Rectal smooth muscle tissue (tissue), 1 donor: Measurements from ENCODE around the gene GAS2L1.
A peak's percentile ranks its signal among the peaks of the same experiment; 100 is the strongest.
"Not testable (repeated sequence)": the region's sequence is repeated elsewhere in the genome, so short reads cannot be mapped to it uniquely, and the experiment has no call there.

Source experiments
- H3K27ac ChIP-seq: one replicate; pipeline ENCODE4 v1.7.0; 2013; ENCODE audit warnings: low read depth, low read length, inconsistent platforms
- H3K27me3 ChIP-seq: one replicate; pipeline ENCODE4 v1.7.0; 2013; ENCODE audit warnings: low read length; ENCODE audit not compliant: control insufficient read depth, insufficient read depth
- H3K36me3 ChIP-seq: one replicate; pipeline ENCODE4 v1.7.0; 2013; ENCODE audit warnings: low read length; ENCODE audit not compliant: control insufficient read depth, insufficient read depth
- H3K4me1 ChIP-seq: one replicate; pipeline ENCODE4 v1.7.0; 2013; ENCODE audit warnings: low read length; ENCODE audit not compliant: control insufficient read depth, insufficient read depth
- H3K4me3 ChIP-seq: one replicate; pipeline ENCODE4 v1.7.0; 2013; ENCODE audit warnings: low read length
- H3K9ac ChIP-seq: one replicate; pipeline ENCODE4 v1.7.0; 2013; ENCODE audit warnings: low read length

GAS2L1 gene

DNA sequence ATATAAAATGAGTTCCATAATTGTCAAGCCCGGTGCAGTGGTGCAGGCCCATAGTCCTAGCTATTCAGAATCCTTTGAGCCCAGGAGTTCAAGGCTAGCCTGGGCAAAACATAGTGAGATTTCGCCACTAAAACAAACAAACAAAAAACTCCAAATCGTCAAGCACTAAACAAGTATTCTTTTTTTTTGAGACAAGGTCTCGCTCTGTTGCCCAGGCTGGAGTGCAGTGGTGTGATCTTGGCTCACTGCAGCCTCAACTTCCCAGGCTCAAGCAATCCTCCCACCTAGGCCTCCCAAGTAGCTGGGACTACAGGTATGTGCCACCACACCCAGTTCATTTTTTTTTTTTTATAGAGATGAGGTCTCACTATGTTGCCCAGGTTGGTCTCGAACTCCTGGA lies 38.4 kb downstream of the GAS2L1 start:
- not testable (repeated sequence) for H3K4me3 ChIP-seq, H3K9ac ChIP-seq, H3K27me3 ChIP-seq
- H3K36me3 ChIP-seq: peaks cover 55% of the 10 kb centered on the region
- H3K4me1 ChIP-seq: peaks cover 22% of the 10 kb centered on the region
- H3K27ac ChIP-seq: peak overlapping the region; percentile 69

DNA sequence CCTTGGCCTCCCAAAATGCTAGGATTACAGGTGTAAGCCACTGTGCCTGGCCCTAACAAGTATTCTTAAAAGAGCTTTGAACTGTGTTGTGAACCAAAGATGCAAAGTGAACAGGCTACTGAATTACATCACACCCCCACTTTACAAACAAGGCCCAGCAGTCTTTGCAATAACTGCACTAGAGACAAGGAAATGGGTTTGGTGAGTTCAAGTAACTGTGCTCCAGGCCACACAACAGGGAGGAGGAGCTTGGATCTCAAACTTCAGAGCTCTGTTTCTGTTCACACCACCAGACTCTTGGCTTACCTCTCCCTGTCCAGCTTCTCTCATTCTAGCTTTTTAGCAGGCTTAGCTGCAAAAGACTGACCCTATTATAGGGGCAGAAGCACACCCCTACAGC lies 39.5 kb downstream of the GAS2L1 start:
- H3K36me3 ChIP-seq: peaks cover 45% of the 10 kb centered on the region
- peaks cover 22% of the 10 kb centered on the region for H3K4me1 ChIP-seq
- no peak overlapping the region for H3K9ac ChIP-seq
- H3K27me3 ChIP-seq: no peaks in the 10 kb centered on the region
- no peak overlapping the region for H3K27ac ChIP-seq
- H3K4me3 ChIP-seq: no peak overlapping the region

DNA sequence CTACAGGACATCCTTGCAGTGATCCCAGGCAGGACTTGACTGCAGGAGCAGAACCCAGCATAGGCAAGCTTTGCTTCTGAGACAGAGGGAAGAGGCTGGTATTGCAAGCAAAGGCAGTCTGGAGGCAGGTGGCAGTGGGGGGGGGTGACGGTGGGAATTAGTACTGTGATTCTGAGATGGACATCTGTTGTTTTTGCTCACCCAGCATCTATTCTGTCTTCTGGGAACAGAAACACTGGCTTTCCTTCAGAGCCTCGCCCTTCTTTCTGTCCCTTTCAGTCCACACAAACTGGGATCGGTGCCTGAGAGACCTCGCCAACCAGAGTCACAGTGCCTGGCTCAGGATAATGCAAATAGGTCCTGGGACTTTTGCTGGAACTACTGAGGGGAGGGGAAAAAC lies 40.2 kb downstream of the GAS2L1 start:
- Histone ChIP-seq H3K4me3 (no peak overlapping the region), H3K9ac (no peak overlapping the region), H3K27ac (peak overlapping the region; percentile 38), H3K4me1 (peaks cover 22% of the 10 kb centered on the region), H3K36me3 (peaks cover 42% of the 10 kb centered on the region), H3K27me3 (no peaks in the 10 kb centered on the region)

DNA sequence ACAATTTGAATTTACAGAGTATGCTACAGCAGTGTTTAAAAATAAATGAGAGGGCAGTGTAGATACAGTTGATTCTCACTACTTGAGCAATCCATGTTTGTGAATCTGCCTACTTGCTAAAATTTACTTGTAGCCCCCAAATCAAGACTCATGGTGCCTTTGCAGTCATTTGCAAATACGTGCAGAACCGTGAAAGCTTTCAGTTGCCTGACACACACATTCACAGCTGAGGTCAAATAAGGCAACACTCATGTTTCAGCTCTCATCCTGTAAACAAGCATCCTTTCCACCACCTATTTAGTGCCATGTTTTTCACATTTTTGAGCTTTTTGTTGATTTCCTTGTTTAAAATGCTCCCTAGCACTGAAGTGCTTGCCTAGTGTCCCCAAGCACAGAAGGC lies 41.6 kb downstream of the GAS2L1 start:
- H3K27ac ChIP-seq: no peak overlapping the region
- H3K4me1 ChIP-seq: peaks cover 22% of the 10 kb centered on the region
- H3K36me3 ChIP-seq: peaks cover 41% of the 10 kb centered on the region
- no peak overlapping the region for H3K9ac ChIP-seq
- H3K27me3 ChIP-seq: no peaks in the 10 kb centered on the region
- H3K4me3 ChIP-seq: no peak overlapping the region

DNA sequence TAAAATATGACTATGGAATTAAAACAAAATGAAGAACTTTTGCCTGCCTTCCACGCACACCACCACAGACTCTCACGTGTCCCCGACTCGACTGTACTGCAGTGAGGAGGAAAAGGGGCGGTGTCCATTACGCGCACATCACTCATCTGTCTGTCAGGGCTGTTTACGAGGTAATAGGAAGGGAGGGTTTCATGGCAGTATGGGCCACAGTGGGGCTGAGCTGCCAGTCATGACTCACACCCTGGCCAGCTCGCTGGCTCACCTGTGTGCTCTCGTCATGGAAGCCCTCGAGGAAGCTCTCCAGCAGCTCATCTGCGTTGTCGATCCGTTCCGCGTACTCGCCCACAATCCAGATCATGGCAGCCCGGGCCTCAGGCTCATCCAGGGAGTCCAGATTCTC lies 42.5 kb downstream of the GAS2L1 start:
- Histone ChIP-seq H3K36me3 (peaks cover 47% of the 10 kb centered on the region), H3K9ac (no peak overlapping the region), H3K4me1 (peaks cover 22% of the 10 kb centered on the region), H3K27me3 (no peaks in the 10 kb centered on the region), H3K4me3 (no peak overlapping the region), H3K27ac (no peak overlapping the region)

DNA sequence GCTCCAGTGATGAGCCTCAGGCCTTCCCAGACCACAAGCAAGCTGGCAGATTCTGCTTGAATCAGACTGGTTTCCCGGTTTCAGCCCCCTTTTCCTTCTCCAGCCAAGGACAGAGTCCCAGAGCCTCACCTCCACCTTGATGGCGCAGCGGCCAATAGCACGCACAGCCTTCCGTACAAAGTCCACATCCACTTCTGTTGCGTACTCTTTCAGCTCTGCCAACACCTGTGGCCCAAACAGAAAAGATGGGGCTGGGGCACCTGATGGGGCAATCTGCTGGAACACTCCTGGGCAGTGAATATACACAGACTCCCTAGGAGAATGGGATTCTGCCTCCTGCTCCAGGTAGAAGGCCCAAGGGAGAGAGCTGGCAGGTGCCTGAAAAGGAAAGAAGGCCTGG lies 44.6 kb downstream of the GAS2L1 start:
- H3K9ac ChIP-seq: no peak overlapping the region

DNA sequence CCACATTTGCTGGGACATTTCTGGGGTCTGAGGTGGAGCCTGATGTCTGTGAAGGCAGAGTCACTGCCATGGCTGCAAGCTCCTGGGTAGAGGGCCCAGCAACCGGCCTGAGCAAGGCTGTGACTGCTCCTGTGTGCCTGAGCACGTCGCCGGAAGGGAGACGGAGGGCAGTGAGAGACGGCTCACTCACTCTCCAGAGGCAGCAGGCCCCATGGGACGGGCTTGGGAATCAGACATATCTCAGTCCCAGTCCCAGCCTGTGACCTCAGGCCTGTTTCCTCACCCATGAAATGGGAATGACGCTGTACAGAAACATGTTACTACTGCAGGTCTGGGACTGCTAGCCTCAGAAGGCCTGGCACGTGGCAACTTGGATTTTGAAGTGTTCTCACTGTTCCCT lies 45.4 kb downstream of the GAS2L1 start:
- Histone ChIP-seq H3K36me3 (peaks cover 60% of the 10 kb centered on the region), H3K4me1 (peaks cover 2% of the 10 kb centered on the region), H3K27me3 (no peaks in the 10 kb centered on the region), H3K4me3 (no peak overlapping the region), H3K27ac (no peak overlapping the region), H3K9ac (no peak overlapping the region)

More for the DNA sequence above, 44.6 kb downstream of the GAS2L1 start:
- H3K36me3 ChIP-seq: peaks cover 58% of the 10 kb centered on the region
- no peaks in the 10 kb centered on the region for H3K27me3 ChIP-seq
- H3K4me3 ChIP-seq: no peak overlapping the region
- H3K27ac ChIP-seq: no peak overlapping the region
- H3K4me1 ChIP-seq: peaks cover 10% of the 10 kb centered on the region

DNA sequence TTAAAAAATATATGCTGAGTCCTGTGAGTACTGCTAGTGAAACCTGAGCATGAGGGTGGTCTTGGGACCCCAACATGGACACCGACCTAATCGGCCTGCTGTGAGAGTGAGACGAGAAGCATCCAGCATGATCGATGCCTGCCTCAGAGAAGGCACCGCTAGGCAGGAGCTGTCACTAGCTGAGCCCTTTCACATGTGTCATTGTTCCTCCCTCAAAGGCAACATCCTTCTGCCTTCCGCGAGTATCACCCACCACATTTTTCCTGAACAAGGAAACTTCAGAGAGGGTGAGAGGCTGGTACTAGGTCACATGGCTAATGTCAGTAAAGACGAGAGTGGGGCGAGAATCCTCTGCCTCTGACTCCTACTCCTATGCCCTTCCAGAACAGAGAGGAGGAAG lies 46.3 kb downstream of the GAS2L1 start:
- Histone ChIP-seq H3K4me1 (no peaks in the 10 kb centered on the region), H3K9ac (no peak overlapping the region), H3K27ac (no peak overlapping the region), H3K4me3 (no peak overlapping the region), H3K27me3 (no peaks in the 10 kb centered on the region), H3K36me3 (peaks cover 54% of the 10 kb centered on the region)

DNA sequence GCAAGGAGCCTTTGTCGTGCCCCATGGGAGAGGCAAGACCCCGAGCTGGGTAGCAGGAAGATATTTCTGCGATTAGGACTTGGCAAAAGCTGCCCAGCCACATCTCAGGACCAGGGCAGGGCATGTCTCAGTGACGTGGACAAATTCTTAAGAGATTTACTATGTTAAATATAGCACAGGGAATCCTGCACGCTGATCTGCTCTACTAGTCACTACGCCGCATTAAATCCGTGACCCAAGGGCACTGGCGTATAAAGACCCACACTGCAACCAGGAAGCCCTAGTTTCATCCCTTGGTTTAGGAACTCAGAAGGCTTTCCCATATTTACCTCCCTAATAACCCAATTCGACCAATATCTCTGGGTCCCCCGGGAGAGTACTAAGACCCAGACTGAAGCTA lies 46.8 kb downstream of the GAS2L1 start:
- peaks cover 54% of the 10 kb centered on the region for H3K36me3 ChIP-seq
- no peaks in the 10 kb centered on the region for H3K4me1 ChIP-seq
- no peak overlapping the region for H3K4me3 ChIP-seq
- no peaks in the 10 kb centered on the region for H3K27me3 ChIP-seq
- H3K9ac ChIP-seq: no peak overlapping the region
- H3K27ac ChIP-seq: no peak overlapping the region

DNA sequence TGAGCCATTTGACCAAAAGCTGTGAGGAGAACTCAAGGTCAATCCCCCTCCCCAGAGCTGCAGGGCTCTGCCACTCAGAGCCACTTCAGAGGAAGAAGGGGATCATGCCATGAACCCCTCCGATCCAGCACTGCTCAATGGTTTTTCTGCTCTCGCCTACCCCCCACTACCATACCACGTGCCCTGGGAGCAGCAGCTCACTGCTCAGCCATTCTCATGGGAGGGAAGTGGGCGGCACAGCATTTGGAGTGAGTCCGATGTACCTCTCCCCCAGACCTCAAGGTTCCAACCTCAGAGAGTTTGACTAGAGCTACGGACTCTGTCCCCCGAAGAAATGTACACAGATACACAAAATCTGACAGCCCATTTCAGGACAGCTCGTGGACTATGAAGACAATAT lies 47.4 kb downstream of the GAS2L1 start:
- H3K36me3 ChIP-seq: peaks cover 53% of the 10 kb centered on the region
- no peaks in the 10 kb centered on the region for H3K27me3 ChIP-seq
- H3K4me1 ChIP-seq: no peaks in the 10 kb centered on the region
- H3K27ac ChIP-seq: no peak overlapping the region
- no peak overlapping the region for H3K9ac ChIP-seq
- H3K4me3 ChIP-seq: no peak overlapping the region

DNA sequence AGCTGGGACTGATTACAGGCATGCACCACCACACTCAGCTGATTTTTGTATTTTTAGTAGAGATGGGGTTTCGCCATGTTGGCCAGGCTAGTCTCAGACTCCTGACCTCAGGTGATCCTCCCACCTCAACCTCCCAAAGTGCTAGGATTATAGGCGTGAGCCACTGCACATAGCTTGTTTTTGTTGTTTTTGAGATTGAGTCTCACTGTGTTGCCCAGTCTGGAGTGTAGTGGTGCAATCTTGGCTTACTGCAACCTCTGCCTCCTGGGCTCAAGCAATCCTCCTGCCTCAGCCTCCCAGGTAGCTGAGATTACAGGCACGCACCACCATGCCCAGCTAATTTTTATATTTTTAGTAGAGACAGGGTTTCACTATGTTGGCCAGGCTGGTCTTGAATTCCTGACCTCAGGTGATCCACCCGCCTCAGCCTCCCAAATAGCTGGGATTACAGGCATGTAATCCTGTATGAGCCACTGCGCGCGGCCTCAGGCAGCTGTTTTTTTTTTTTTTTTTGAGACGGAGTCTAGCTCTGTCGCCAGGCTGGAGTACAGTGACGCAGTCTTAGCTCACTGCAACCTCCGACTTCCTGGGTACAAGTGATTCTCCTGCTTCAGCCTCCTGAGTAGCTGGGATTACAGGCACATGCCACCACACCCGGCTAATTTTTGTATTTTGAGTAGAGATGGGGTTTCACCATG lies 50.9 kb downstream of the GAS2L1 start:
- not testable (repeated sequence) for H3K4me1 ChIP-seq, H3K4me3 ChIP-seq, H3K27ac ChIP-seq, H3K27me3 ChIP-seq, H3K9ac ChIP-seq
- peaks cover 43% of the 10 kb centered on the region for H3K36me3 ChIP-seq

DNA sequence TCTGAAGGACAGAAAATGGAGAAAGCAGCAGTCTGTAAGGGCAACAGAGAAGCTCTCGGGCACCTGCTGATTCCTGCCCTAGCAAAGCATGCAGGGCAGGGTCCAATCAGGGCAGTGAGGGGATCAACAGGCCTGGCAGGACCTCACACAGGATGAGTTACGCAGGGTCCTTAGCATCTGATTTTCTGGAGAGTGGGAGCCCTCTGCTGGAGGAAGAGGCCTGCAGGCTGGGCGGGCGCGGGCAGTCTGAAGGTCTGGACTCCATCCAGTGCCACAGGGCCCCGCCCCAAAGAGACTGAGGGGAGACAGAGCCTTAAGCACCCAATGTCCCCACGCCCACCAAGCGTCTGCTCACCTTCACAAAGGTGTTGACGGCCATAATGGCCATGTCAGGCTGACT lies 53.0 kb downstream of the GAS2L1 start:
- H3K36me3 ChIP-seq: peaks cover 23% of the 10 kb centered on the region
- no peak overlapping the region for H3K9ac ChIP-seq
- H3K4me3 ChIP-seq: no peak overlapping the region
- H3K4me1 ChIP-seq: peaks cover 5% of the 10 kb centered on the region
- H3K27me3 ChIP-seq: no peaks in the 10 kb centered on the region
- no peak overlapping the region for H3K27ac ChIP-seq
